ENCODE data around the gene NMUR1. TPM values are rescaled to one million over a fixed set of nuclear protein-coding genes. Genes with fewer than 3 reads are reported as not detected.
A peak's percentile ranks its signal among the peaks of the same experiment; 100 is the strongest.

Gene NMUR1
- total and polyA plus RNA-seq, 7 donors: 0.03 to 0.10 (median 0.06) TPM; not detected in 1

DNA sequence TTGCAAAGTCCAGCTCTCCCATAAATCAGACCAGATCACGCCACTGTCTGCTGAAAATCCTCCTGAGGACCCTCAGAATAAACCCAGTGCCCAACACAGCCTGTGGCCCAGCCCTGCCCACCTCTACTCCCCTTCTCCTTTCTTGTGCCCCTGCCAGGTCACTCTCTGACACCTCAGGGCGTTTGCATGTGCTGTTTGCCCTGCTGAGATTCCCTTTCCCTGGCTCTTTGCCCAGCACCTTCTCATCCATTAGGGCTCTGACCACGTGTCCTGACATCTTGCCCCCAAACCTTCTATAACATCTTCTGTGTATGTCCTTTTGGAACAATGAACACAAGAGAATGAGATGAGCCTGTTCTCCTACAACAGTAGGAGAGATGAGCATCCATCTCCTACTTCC lies 18.5 kb upstream of the NMUR1 start:
- Histone ChIP-seq H3K27me3 (ENCODE audit: insufficient read depth in 3 of 3, low read length in 2 of 3) (no peaks in the 10 kb centered on the region), H3K36me3 (ENCODE audit: insufficient read depth in 1 of 2, low read depth in 1 of 2) (no peaks in the 10 kb centered on the region), H3K4me1 (no peaks in the 10 kb centered on the region), H3K9me3 (peaks cover 10% of the 10 kb centered on the region), H3K27ac (no peak overlapping the region), H3K4me3 (no peak overlapping the region)
- intact Hi-C loops (cut with DNase I): no loop called here
- DNase-seq: no peak
- 65 to 73% (median 65%) methylated on average over 3 of the region's 3 CpGs for WGBS, 3 donors
- TF ChIP-seq, protein P1, sequence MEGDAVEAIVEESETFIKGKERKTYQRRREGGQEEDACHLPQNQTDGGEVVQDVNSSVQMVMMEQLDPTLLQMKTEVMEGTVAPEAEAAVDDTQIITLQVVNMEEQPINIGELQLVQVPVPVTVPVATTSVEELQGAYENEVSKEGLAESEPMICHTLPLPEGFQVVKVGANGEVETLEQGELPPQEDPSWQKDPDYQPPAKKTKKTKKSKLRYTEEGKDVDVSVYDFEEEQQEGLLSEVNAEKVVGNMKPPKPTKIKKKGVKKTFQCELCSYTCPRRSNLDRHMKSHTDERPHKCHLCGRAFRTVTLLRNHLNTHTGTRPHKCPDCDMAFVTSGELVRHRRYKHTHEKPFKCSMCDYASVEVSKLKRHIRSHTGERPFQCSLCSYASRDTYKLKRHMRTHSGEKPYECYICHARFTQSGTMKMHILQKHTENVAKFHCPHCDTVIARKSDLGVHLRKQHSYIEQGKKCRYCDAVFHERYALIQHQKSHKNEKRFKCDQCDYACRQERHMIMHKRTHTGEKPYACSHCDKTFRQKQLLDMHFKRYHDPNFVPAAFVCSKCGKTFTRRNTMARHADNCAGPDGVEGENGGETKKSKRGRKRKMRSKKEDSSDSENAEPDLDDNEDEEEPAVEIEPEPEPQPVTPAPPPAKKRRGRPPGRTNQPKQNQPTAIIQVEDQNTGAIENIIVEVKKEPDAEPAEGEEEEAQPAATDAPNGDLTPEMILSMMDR (IDR thresholded peaks at IDR 0.05): no peak
- ATAC-seq: no peak

DNA sequence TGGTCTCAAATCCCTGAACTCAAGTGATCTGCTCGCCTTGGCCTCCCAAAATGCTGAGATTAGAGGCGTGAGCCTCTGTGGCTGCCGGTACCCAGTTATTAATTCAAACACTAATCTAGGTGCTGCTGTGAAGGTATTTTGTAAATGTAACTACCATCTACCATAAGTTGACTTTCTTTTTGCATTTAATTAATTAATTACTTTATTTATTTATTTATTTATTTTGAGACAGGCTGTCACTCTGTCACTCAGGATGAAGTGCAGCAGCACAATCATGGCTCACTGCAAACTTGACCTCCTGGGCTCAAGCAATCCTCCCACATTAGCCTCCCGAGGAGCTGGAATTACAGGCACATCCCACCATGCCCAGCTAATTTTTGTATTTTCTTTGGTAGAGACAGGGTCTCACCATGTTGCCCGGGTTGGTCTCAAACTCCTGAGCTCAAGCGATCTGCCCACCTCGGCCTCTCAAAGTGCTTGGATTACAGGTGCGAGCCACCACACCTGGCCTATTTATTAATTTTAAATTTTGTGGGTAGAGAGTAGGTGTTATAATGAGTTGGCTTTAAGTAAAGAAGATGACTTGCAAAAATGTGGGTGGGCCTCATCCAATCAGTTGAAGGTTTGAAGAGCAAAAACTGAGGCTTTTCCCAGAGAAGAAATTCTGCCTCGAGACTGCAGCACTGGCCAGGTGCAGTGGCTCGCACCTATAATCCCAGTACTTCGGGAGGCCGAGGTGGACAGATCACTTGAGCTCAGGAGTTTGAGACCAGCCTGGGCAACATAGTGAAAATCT lies 17.3 kb upstream of the NMUR1 start:
- intact Hi-C loops (cut with DNase I): no loop called here

DNA sequence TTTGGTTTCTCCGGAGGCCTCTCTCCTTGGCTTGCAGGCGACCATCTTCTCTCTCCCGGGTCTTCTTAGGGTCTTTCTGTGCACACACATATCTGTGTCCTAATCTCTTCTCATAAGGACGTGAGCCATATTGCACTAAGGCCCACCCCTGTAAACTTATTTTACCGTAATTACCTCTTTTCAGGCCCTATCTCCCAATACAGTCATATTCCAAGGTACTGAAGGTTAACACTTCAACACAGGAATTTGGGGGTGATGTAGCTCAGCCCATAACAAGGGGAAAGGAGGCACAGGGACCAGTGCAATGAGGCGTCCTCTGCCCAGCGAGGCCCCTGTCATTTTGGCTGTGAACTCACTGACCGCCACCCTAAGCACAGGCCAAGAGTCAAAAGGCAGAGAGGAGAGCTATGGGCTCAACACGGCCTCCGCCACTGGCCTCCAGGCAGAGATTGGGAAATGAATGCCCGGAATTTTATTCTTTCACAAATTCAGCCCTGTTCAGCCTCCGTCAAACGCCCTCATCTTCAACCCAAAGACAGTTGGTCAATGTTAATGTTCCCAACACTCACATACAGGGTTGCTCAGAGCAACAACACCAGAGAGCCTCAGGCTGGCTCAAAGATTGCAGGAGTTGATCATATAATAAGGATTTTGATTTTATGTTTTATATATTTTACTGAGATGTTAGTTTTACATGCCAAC lies 15.9 kb upstream of the NMUR1 start:
- peaks cover 9% of the 10 kb centered on the region for H3K9me3 ChIP-seq
- H3K27ac ChIP-seq: no peak overlapping the region
- H3K27me3 ChIP-seq (ENCODE audit: insufficient read depth in 3 of 3, low read length in 2 of 3): no peaks in the 10 kb centered on the region
- 87 to 91% (median 89%) methylated on average over 13 of the region's 13 CpGs for WGBS, 3 donors
- intact Hi-C loops (cut with DNase I): no loop called here
- H3K4me3 ChIP-seq: no peak overlapping the region
- DNase-seq (no peak), ATAC-seq (no peak)
- H3K4me1 ChIP-seq: no peaks in the 10 kb centered on the region
- TF ChIP-seq, protein P1 (IDR thresholded peaks at IDR 0.05): no peak
- no peaks in the 10 kb centered on the region for H3K36me3 ChIP-seq (ENCODE audit: insufficient read depth in 1 of 2, low read depth in 1 of 2)

More for the DNA sequence above, 17.3 kb upstream of the NMUR1 start:
- Histone ChIP-seq H3K9me3 (peaks cover 11% of the 10 kb centered on the region), H3K36me3 (ENCODE audit: insufficient read depth in 1 of 2, low read depth in 1 of 2) (no peaks in the 10 kb centered on the region), H3K4me1 (no peaks in the 10 kb centered on the region), H3K27me3 (ENCODE audit: insufficient read depth in 3 of 3, low read length in 2 of 3) (no peaks in the 10 kb centered on the region), H3K4me3 (no peak overlapping the region), H3K27ac (no peak overlapping the region)
- WGBS, 3 donors: 92 to 96% (median 94%) methylated on average over 12 of the region's 12 CpGs
- TF ChIP-seq, protein P1 (IDR thresholded peaks at IDR 0.05): no peak
- DNase-seq: no peak
- no peak for ATAC-seq

DNA sequence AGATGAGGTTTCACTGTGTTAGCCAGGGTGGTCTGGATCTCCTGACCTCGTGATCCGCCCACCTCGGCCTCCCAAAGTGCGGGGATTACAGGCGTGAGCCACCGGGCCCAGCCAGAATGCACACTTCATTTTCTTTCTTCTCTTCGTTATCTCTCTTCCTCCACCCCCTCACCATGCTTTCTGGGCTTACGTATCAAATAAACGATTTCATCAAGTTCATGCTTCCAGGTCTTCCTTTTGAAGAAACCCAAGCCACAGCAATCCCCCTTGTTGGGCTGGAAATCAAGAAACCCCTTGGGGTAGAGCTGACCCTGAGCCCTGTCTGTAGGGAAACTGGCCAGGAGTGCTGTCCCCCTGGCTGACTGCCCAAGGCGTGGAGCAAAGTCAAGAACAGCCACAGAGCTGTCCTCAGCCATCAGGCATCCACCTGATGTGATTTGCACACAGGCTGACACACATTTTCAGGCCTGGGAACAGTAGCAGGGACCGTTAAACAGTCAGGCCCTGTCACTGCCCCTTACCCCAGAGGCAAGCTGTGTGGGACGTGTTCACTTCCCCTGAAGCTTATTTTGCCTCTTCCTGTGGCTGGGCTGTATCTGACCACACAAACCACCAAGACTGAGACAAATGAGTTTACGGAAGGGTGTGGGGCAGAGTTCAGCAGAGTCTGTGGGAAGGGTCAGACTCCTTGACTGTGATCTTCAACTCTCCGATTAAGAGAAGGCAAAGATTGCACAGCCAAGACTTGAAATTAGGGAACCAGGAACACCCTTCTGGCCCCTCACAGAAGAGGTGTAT lies 15.1 kb upstream of the NMUR1 start:
- DNase-seq: no peak
- H3K36me3 ChIP-seq (ENCODE audit: insufficient read depth in 1 of 2, low read depth in 1 of 2): no peaks in the 10 kb centered on the region
- intact Hi-C loops (cut with DNase I): no loop called here
- H3K9me3 ChIP-seq: peaks cover 9% of the 10 kb centered on the region
- TF ChIP-seq, protein P1 (IDR thresholded peaks at IDR 0.05): no peak
- no peaks in the 10 kb centered on the region for H3K27me3 ChIP-seq (ENCODE audit: insufficient read depth in 3 of 3, low read length in 2 of 3)
- no peak overlapping the region for H3K4me3 ChIP-seq
- WGBS, 3 donors: 45 to 49% (median 48%) methylated on average over 14 of the region's 14 CpGs
- peak; percentile 40 to 64 (median 55) for ATAC-seq
- H3K4me1 ChIP-seq: no peaks in the 10 kb centered on the region
- peak overlapping the region; percentile 26 for H3K27ac ChIP-seq
